Skeletal muscle satellite cell (primary cell): Measurements from ENCODE around the gene LCOR.
A peak's percentile ranks its signal among the peaks of the same experiment; 100 is the strongest.

ENCODE experiments used
- H3K27me3 ChIP-seq: 2 replicates; pipeline ENCODE4 v1.7.0; 2013; ENCODE audit warnings: low read length; ENCODE audit not compliant: control insufficient read depth, insufficient read depth
- H3K36me3 ChIP-seq: 2 replicates; pipeline ENCODE4 v1.7.0; 2013; ENCODE audit warnings: mild to moderate bottlenecking, control low read depth, low read length; ENCODE audit not compliant: insufficient read depth
- H3K4me1 ChIP-seq: 2 replicates; pipeline ENCODE4 v1.7.0; 2013; ENCODE audit warnings: low read length; ENCODE audit not compliant: control insufficient read depth, insufficient read depth
- H3K4me2 ChIP-seq: 2 replicates; pipeline ENCODE4 v1.7.0; 2013; ENCODE audit warnings: mild to moderate bottlenecking, low read length
- H3K4me3 ChIP-seq: 2 replicates; pipeline ENCODE4 v1.7.0; 2013; ENCODE audit warnings: low read length
- H3K9ac ChIP-seq: 2 replicates; pipeline ENCODE4 v1.7.0; 2013; ENCODE audit warnings: mild to moderate bottlenecking, low read depth, low read length, moderate library complexity
- H3K9me3 ChIP-seq: replicated peaks from 2 replicates; pipeline ENCODE4 v1.7.0; 2013; ENCODE audit warnings: mild to moderate bottlenecking, control low read depth, low read length

LCOR gene

DNA sequence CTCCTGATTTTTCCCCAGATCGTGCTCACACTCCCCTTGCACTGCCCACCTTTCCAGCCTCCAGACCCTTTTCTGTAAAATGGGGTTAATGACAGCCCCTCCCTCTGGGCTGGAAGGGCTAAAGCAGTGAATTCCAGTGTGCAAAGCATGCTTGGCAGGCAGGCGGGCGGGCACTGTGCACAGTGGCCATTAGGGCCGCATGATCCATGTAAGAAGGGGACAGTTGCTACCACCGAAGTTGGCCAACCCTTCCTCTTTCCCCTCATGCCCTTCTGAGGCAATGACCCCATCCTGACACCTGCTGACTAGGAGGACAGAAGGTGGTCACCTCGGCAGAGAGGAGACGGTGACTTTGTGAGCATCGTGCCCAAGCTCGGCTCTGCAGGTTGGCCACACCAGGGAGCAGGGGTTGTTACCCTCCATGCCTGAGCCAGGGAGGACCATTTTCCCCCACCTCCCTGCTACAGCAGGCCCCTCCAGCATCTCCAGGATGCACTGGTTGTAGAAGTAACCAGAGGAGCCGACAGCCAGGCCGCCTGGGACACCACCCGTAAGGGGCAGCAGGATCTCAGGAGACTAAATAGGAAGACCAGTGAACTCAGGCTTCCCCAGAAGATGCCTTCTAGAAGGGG is 187.2 kb downstream of the LCOR start:
- H3K4me3 ChIP-seq: no peak overlapping the region
- no peaks in the 10 kb centered on the region for H3K36me3 ChIP-seq
- H3K9ac ChIP-seq: no peak overlapping the region
- H3K9me3 ChIP-seq: no peaks in the 10 kb centered on the region
- H3K27me3 ChIP-seq: peaks cover 6% of the 10 kb centered on the region
- H3K4me1 ChIP-seq: peaks cover 15% of the 10 kb centered on the region
- H3K4me2 ChIP-seq: no peak overlapping the region

DNA sequence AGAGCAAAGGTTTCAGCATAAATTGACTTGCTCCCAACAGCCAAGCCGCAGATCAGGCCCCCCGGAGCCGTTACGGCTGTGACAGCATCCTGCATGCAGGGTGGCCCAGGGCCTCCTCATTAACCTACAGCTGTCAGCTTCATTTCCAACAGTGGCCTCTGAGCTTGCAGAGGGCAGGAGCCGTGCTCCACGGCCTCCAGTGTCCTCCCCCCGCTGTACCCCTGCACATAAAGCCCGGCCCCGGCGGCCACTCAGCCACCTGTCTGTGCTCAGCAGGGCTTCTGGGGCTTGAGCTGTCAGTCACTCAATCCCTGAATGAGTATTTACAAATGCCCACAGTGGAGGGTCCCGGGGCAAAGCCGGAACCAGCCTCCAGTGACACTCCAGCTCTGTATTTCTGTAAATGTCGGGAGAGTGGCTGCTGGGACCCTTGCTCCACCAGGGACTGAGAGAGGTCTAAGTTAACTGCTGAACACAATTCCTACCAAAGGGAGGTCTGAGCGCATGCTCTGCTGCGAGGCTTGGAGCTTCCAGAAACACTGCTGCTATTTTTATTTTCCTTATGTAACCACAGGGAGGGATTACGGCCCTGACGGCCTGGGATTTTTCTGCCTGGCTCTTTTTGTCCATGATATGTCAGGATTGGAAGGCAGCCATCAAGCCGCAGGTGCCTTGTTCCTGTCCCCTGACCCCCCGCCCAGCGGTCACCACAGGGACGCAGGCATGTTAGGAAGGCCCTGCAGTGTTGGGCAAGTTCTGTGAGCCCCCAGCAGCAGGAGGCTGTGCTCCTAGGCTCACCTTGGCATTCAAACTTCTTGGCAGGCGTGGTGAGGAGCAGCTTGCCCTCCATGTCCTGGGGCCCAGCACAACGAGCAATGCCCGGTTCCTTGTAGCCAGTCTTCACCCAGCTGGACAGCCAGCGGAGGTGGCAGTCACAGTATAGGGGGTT is 188.6 kb downstream of the LCOR start:
- Histone ChIP-seq H3K4me3 (no peak overlapping the region), H3K9me3 (no peaks in the 10 kb centered on the region), H3K4me2 (no peak overlapping the region), H3K36me3 (no peaks in the 10 kb centered on the region), H3K27me3 (peaks cover 4% of the 10 kb centered on the region), H3K9ac (no peak overlapping the region), H3K4me1 (peaks cover 26% of the 10 kb centered on the region)

DNA sequence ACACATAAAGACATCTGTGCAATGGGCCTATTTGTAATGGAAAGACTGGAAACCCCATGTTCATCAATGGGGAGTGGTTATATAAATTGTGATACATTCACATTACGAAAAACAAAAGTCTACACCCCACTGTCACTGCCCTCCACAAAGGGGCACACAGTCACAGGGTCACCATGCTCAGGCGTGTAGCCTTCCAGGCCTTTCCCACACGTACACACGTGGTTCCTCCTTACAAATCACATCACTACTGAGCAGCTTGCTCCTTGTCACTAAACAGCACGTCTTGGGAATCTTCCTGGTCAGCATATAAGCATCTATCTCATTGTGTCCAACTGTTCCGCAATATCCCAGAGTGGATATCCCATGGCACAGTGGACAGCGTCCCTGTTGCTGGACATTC is 190.5 kb downstream of the LCOR start:
- Histone ChIP-seq H3K4me1 (peaks cover 26% of the 10 kb centered on the region), H3K9me3 (no peaks in the 10 kb centered on the region), H3K9ac (no peak overlapping the region), H3K36me3 (no peaks in the 10 kb centered on the region), H3K4me2 (no peak overlapping the region), H3K27me3 (peaks cover 8% of the 10 kb centered on the region), H3K4me3 (no peak overlapping the region)

DNA sequence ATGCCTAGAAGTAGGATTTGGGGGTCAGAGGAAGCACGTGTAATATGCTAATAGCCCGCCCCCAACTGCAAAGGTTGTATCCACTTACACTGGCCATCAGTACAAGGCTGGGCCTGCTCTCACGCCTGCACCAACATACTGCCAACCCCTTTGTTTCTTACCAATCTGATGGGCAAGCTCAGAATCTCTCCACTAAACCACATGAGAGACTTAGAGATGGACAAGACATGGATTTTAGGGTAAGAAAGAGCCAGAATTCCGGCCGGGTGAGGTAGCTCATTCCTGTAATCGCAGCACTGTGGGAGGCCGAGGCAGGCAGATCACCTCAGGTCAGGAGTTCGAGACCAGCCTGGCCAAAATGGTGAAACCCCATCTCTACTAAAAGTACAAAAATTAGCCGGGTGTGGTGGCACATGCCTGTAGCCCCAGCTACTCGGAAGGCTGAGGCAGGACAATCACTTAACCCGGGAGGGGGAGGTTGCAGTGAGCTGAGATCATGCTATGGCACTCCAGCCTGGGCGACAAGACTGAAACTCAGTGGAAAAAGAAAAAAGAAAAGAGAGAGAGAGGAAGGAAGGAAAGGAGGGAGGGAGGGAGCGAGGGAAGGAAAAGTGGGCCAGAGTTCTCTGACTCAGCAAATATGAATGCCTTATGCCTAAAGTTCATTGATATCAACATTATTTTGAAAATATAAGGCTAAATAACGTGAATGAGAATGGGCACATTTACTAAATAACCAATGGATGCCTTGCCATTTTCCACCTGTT is 191.5 kb downstream of the LCOR start:
- H3K36me3 ChIP-seq: no peaks in the 10 kb centered on the region
- H3K9ac ChIP-seq: peak overlapping the region; percentile 57
- peaks cover 8% of the 10 kb centered on the region for H3K27me3 ChIP-seq
- peaks cover 7% of the 10 kb centered on the region for H3K9me3 ChIP-seq
- H3K4me1 ChIP-seq: peaks cover 26% of the 10 kb centered on the region
- H3K4me3 ChIP-seq: peak overlapping the region; percentile 43
- H3K4me2 ChIP-seq: peak overlapping the region; percentile 74

DNA sequence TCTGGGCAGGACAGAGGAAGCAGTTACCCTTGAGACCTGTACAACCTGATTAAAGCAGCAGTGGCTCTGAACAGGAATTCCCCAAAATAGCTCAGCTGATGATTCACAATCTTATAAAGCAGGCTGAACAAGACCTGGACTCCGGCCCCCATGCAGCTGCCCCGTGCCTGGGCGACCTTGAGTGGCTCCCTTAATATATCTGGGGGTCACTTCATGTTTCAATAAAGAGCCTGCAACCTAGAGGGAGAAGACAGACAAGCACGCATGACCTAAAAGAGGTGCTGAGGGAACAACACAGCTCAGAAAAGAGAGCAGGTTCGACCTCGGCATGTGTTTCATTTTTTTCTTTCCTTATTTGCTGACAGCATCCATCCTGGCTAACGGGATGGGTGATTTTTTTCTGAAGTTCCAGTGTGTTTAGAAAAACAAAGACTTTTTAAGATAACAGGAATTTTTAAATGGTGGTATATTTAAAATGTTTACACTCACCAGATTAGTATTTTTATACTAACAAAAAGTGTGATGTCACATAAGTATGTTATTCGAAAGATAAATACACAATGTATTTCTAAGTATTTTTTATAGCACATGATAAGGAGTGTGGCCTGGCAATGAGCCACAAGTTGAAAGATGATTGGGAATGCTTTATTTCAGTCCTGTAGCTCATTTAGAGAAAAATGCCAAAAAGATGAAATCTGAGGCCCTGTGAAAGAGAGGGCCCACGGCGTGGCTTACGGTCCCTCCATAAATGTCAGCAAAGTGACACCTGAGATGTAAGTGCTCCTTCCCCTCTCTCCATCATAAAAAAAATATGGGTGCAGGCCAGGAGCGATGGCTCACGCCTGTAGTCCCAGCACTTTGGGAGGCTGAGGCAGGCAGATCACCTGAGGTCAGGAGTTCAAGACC is 192.3 kb downstream of the LCOR start:
- Histone ChIP-seq H3K9ac (peak overlapping the region; percentile 57), H3K4me1 (peaks cover 26% of the 10 kb centered on the region), H3K36me3 (no peaks in the 10 kb centered on the region), H3K4me2 (peak overlapping the region; percentile 74), H3K27me3 (peaks cover 14% of the 10 kb centered on the region), H3K4me3 (peak overlapping the region; percentile 43), H3K9me3 (peaks cover 7% of the 10 kb centered on the region)

DNA sequence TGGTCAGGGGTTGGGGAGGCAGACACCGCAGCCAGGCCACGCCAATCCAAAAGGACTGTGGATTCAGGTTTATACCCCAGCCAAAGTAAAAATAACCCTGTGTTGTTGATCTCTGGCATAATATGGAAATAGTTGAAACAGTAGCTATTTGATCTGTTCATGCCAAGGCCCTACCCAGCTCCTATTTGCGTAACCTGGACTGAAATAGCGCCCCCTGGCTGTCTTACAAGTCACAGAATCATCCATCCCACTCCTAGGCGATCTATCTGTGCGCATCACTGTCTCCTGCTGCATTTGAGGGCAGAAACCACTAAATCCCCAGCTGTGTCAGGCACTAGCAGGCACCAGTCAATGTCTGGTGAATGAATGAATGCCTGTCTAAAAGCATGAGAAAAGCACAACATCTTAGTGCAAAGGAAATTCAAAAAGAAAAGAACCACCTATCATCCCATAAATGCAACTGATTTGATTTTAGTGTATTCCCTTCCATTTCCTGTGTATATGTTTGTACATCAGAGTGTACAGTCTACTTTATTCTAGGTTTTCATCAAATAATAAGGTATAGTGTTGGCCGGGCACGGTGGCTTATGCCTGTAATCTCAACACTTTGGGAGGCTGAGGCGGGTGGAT is 193.6 kb downstream of the LCOR start:
- no peak overlapping the region for H3K4me2 ChIP-seq
- H3K36me3 ChIP-seq: no peaks in the 10 kb centered on the region
- no peak overlapping the region for H3K9ac ChIP-seq
- H3K4me1 ChIP-seq: peaks cover 22% of the 10 kb centered on the region
- peaks cover 23% of the 10 kb centered on the region for H3K27me3 ChIP-seq
- H3K9me3 ChIP-seq: peaks cover 7% of the 10 kb centered on the region
- no peak overlapping the region for H3K4me3 ChIP-seq

DNA sequence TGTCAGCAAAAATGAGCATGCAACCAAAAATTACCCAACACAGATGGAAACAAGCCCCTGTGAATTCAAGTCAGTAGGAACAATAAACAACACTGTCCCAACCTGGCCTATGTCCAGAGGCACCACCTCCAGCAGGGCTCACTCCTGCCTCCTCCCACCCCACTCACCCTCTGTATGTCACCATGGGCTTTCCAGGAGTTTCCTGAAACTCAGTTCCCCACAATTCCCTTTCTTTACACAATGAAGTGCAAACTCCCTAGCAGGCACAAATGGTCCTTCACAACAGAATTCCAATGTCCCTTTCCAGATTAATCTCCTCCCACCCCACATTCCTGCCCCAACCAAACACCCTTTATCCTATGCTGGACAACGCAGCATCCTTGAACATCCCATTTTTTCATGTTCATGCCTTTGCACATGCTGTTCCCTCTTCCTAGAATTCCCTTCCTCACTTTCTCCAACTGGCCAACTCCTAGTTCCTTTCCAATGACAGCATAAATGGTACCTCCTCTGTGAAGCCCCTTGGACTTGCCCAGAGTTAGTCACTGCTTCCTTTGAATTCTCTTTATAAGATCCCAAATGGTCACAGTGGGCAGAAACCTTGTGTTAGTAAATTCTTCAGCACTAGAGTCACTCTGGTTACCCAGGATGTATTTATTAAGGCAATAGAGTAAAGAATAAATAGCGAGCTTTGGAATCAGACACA is 196.2 kb downstream of the LCOR start:
- Histone ChIP-seq H3K4me1 (peaks cover 21% of the 10 kb centered on the region), H3K4me2 (no peak overlapping the region), H3K9ac (no peak overlapping the region), H3K27me3 (peaks cover 40% of the 10 kb centered on the region), H3K9me3 (peaks cover 7% of the 10 kb centered on the region), H3K36me3 (no peaks in the 10 kb centered on the region), H3K4me3 (no peak overlapping the region)

DNA sequence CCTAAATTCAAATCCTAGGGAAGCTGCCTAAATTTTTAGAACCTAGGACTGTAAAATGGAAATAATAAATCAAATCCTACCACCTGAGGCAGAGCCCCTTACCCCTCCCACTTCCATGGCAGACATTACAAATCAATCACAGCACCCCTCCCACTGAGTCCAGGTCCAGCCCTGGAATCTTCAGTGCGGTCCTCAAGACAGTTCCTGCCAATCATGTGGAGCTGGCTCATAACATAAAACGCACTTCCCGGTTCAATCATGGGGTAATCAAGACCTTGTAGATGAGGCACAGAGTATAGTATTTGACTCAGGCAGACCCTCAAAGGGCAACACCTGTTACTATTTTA is 196.7 kb downstream of the LCOR start:
- no peak overlapping the region for H3K4me2 ChIP-seq
- H3K9me3 ChIP-seq: peaks cover 7% of the 10 kb centered on the region
- no peak overlapping the region for H3K4me3 ChIP-seq
- no peaks in the 10 kb centered on the region for H3K36me3 ChIP-seq
- peaks cover 16% of the 10 kb centered on the region for H3K4me1 ChIP-seq
- H3K9ac ChIP-seq: no peak overlapping the region
- H3K27me3 ChIP-seq: peaks cover 40% of the 10 kb centered on the region

DNA sequence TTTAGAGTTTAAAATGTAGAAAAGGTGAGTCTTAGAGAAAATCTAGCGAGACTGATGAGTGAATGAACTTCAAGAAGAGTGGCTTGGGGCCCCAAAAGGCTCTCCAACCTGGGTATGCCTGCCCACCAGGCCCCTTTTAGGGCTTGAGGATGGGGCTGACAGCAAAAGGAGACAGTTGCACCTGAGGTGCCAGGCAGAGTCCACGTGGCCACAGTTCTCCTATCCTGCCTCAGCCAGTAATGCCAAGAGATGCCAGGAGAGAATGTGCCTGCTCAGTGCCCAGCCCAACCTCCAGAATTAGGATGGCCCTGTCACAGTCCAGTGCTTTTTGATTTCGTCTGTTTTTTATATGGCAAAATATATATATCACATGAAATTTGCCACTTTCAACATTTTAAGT is 197.2 kb downstream of the LCOR start:
- H3K36me3 ChIP-seq: no peaks in the 10 kb centered on the region
- H3K9ac ChIP-seq: no peak overlapping the region
- H3K4me1 ChIP-seq: peaks cover 11% of the 10 kb centered on the region
- no peak overlapping the region for H3K4me3 ChIP-seq
- peaks cover 40% of the 10 kb centered on the region for H3K27me3 ChIP-seq
- H3K9me3 ChIP-seq: peaks cover 7% of the 10 kb centered on the region
- H3K4me2 ChIP-seq: no peak overlapping the region

DNA sequence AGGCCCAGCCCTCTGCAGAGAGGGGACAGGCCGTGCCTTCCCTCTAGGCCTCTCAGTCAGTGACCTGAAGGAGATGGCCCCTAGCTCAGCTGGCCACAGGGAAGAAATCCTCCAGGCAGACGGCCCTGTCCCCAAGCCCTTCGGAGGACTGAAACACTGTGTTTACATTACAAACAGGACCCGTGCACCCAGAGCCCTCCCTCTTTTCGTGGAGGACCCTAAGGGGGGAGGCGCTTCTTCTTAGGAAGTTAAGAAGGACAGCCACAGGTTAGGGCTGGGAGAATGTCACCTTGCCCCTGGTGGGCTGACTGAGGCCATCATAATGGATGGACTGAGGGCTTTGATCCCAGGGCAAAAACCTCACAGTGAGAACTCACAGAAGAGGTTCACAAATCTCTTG is 198.8 kb downstream of the LCOR start:
- Histone ChIP-seq H3K36me3 (no peaks in the 10 kb centered on the region), H3K4me1 (no peaks in the 10 kb centered on the region), H3K9me3 (peaks cover 7% of the 10 kb centered on the region), H3K4me2 (no peak overlapping the region), H3K9ac (no peak overlapping the region), H3K27me3 (peaks cover 56% of the 10 kb centered on the region), H3K4me3 (no peak overlapping the region)
